GM12801 (cell line): ENCODE results near the gene LIX1L.

ENCODE experiments used
- TF ChIP-seq, protein P1 (sequence below): IDR thresholded peaks from one replicate; pipeline ENCODE4 v1.5.1; 2011; ENCODE audit warnings: control low read depth; ENCODE audit not compliant: insufficient read length; ENCODE audit errors: extremely low read depth

Gene LIX1L

DNA sequence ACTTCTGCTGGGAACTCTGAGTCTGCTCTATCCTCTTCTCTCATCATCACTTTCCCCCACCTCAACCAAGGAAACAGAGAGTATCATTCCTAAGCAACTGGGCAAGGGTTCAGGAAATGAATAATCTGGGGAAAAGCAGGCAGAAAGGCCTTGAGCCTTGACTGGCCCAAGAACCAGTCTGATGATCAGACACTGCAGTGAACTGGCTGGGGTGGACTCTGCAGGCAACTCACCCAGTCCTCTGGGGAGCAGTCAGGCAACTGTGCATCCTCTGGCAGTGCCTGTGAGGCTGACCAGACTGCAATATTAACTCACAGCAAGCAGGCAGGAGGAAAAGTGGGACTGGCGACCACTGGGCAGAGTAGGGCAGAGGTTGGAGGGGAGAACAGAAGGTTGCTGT lies 73.1 kb downstream of the LIX1L start:
- TF ChIP-seq, protein P1, sequence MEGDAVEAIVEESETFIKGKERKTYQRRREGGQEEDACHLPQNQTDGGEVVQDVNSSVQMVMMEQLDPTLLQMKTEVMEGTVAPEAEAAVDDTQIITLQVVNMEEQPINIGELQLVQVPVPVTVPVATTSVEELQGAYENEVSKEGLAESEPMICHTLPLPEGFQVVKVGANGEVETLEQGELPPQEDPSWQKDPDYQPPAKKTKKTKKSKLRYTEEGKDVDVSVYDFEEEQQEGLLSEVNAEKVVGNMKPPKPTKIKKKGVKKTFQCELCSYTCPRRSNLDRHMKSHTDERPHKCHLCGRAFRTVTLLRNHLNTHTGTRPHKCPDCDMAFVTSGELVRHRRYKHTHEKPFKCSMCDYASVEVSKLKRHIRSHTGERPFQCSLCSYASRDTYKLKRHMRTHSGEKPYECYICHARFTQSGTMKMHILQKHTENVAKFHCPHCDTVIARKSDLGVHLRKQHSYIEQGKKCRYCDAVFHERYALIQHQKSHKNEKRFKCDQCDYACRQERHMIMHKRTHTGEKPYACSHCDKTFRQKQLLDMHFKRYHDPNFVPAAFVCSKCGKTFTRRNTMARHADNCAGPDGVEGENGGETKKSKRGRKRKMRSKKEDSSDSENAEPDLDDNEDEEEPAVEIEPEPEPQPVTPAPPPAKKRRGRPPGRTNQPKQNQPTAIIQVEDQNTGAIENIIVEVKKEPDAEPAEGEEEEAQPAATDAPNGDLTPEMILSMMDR: no peak
